ENCODE data around the gene PPP1R3A.

PPP1R3A gene

GRCh38 chr7:113883096-113883495, 35.7 kb downstream of the PPP1R3A start:
- no peak for DNase-seq (ENCODE audit: low spot score)

GRCh38 chr7:113880559-113880958, 38.2 kb downstream of the PPP1R3A start:
- no peak for DNase-seq (ENCODE audit: low spot score)

GRCh38 chr7:113878394-113878992, 40.3 kb downstream of the PPP1R3A start:
- DNase-seq (ENCODE audit: low spot score): no peak

- no peak for DNase-seq (ENCODE audit: low spot score)
Measured at GRCh38 chr7:113875224-113875623, 43.6 kb downstream of the PPP1R3A start.

GRCh38 chr7:113873554-113874151, 45.2 kb downstream of the PPP1R3A start:
- DNase-seq (ENCODE audit: low spot score): no peak

GRCh38 chr7:113872981-113873380, 45.8 kb downstream of the PPP1R3A start:
- DNase-seq (ENCODE audit: low spot score): no peak

- no peak for DNase-seq (ENCODE audit: low spot score)
Measured at GRCh38 chr7:113867325-113867724, 51.5 kb downstream of the PPP1R3A start.

- no peak for DNase-seq (ENCODE audit: low spot score)
Measured at GRCh38 chr7:113856010-113856409, 62.8 kb downstream of the PPP1R3A start.

GRCh38 chr7:113840954-113841353, 77.9 kb downstream of the PPP1R3A start:
- DNase-seq (ENCODE audit: low spot score): no peak

- no peak for DNase-seq (ENCODE audit: low spot score)
Measured at GRCh38 chr7:113835367-113835766, 83.4 kb downstream of the PPP1R3A start.

- no peak for DNase-seq (ENCODE audit: low spot score)
Measured at GRCh38 chr7:113832196-113832745, 86.5 kb downstream of the PPP1R3A start.

GRCh38 chr7:113831556-113831955, 87.3 kb downstream of the PPP1R3A start:
- no peak for DNase-seq (ENCODE audit: low spot score)

GRCh38 chr7:113828581-113828980, 90.2 kb downstream of the PPP1R3A start:
- no peak for DNase-seq (ENCODE audit: low spot score)
